Smooth muscle cell (in vitro differentiated cells): ENCODE measurements around the gene COL25A1. TPM values are rescaled to one million over a fixed set of nuclear protein-coding genes. Genes with fewer than 3 reads are reported as not detected.
"Not testable (repeated sequence)": the region's sequence is repeated elsewhere in the genome, so short reads cannot be mapped to it uniquely, and the experiment has no call there.

Experiments
- DNase-seq: peaks from one replicate; lab custom pipeline; 2025; ENCODE audit not compliant: unreplicated experiment; lab: John Stamatoyannopoulos, UW
- H2AFZ ChIP-seq: fragments of 200-600 bp; sonication (generic); 2 replicates; pipeline ENCODE4 v1.6.0; 2016; ENCODE audit warnings: antibody characterized with exemption, low read depth, mild to moderate bottlenecking
- H3F3A ChIP-seq: fragments of 200-600 bp; sonication (generic); 2 replicates; pipeline ENCODE4 v1.6.0; 2017; ENCODE audit warnings: antibody characterized with exemption, low read depth
- H3K27ac ChIP-seq: fragments of 200-600 bp; sonication (generic); 2 replicates; pipeline ENCODE4 v1.5.1; 2016; ENCODE audit warnings: low read depth, mild to moderate bottlenecking
- H3K27me3 ChIP-seq: fragments of 200-600 bp; sonication (generic); 2 replicates; pipeline ENCODE4 v1.6.1; 2016; ENCODE audit warnings: low read depth, mild to moderate bottlenecking
- H3K36me3 ChIP-seq: fragments of 200-600 bp; sonication (generic); 2 replicates; pipeline ENCODE4 v1.5.1; 2016; ENCODE audit warnings: low read depth
- H3K4me1 ChIP-seq: fragments of 200-600 bp; sonication (generic); 2 replicates; pipeline ENCODE4 v1.5.1; 2016; ENCODE audit warnings: low read depth
- H3K4me2 ChIP-seq: fragments of 200-600 bp; sonication (generic); 2 replicates; pipeline ENCODE4 v1.6.0; 2016; ENCODE audit warnings: mild to moderate bottlenecking
- H3K4me3 ChIP-seq: fragments of 200-600 bp; sonication (generic); 2 replicates; pipeline ENCODE4 v1.5.1; 2016; ENCODE audit warnings: mild to moderate bottlenecking
- H3K79me2 ChIP-seq: fragments of 200-600 bp; sonication (generic); 2 replicates; pipeline ENCODE4 v1.6.0; 2016; ENCODE audit warnings: low read depth, mild to moderate bottlenecking
- H3K9ac ChIP-seq: fragments of 200-600 bp; sonication (generic); 2 replicates; pipeline ENCODE4 v1.6.0; 2016; ENCODE audit warnings: low read depth
- H3K9me3 ChIP-seq: fragments of 200-600 bp; sonication (generic); replicated peaks from 2 replicates; pipeline ENCODE4 v1.5.1; 2016; ENCODE audit warnings: low read depth
- H4K20me1 ChIP-seq: fragments of 200-600 bp; sonication (generic); 2 replicates; pipeline ENCODE4 v1.6.0; 2016; ENCODE audit warnings: low read depth
- WGBS: methylation state at CpG from one replicate; pipeline ENCODE4 v1.1.7; 2016; ENCODE audit warnings: low lambda C conversion rate; 5-methylcytosine and 5-hydroxymethylcytosine counted together
- polyA plus RNA-seq: library from polyadenylated mRNA; unstranded; fragments of >200 nt; fragmentation: Nextera tagmentation; extraction: Ambion mirVana; gene quantifications from 2 replicates; pipeline ENCODE4 v1.2.1, GENCODE V29; 2016
- total RNA-seq: library from RNA; depleted of rRNA; stranded (reverse); fragments of >200 nt; gene quantifications from 2 replicates; pipeline ENCODE4 v1.2.3, GENCODE V29; 2014
- TF ChIP-seq, protein P1 (sequence below): fragments of 200-600 bp; sonication (generic); IDR thresholded peaks from 2 replicates; pipeline ENCODE4 v1.5.1; 2017; ENCODE audit warnings: borderline replicate concordance, mild to moderate bottlenecking, antibody characterized with exemption; ENCODE audit not compliant: insufficient read depth, poor library complexity, severe bottlenecking

The COL25A1 gene
- total and polyA plus RNA-seq, 2 experiments from 2014 or later, result 2.9 to 4.7 TPM

DNA sequence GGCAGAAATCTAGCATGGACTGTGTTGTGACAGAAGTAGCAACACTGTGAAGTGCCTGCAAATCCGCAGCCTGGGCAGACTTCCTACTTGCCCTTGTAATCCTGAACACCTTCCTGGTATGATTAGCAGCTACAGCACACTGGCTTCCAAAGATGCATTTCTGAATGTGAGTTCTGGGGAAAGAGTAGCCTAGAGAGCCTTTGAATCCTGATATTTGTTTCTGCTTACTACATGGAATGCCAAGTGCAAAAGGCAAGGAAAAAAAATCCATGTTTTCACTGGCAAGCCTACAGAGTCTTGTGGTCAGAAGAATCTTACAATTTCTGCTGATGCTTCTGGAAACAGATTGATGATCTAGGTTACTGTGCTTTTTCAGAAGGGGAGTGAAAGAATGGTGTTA, 223.7 kb downstream of the COL25A1 start:
- no peak for DNase-seq
- Histone ChIP-seq H3K4me2 (peak overlapping the region; percentile 70), H3K9ac (peak overlapping the region; percentile 45), H3F3A (no peaks in the 10 kb centered on the region), H3K79me2 (no peaks in the 10 kb centered on the region), H3K9me3 (no peaks in the 10 kb centered on the region), H3K4me3 (no peak overlapping the region), H4K20me1 (no peaks in the 10 kb centered on the region), H3K36me3 (no peaks in the 10 kb centered on the region), H3K27me3 (no peaks in the 10 kb centered on the region), H2AFZ (no peak overlapping the region), H3K27ac (peak overlapping the region; percentile 86), H3K4me1 (no peaks in the 10 kb centered on the region)
- TF ChIP-seq, protein P1, sequence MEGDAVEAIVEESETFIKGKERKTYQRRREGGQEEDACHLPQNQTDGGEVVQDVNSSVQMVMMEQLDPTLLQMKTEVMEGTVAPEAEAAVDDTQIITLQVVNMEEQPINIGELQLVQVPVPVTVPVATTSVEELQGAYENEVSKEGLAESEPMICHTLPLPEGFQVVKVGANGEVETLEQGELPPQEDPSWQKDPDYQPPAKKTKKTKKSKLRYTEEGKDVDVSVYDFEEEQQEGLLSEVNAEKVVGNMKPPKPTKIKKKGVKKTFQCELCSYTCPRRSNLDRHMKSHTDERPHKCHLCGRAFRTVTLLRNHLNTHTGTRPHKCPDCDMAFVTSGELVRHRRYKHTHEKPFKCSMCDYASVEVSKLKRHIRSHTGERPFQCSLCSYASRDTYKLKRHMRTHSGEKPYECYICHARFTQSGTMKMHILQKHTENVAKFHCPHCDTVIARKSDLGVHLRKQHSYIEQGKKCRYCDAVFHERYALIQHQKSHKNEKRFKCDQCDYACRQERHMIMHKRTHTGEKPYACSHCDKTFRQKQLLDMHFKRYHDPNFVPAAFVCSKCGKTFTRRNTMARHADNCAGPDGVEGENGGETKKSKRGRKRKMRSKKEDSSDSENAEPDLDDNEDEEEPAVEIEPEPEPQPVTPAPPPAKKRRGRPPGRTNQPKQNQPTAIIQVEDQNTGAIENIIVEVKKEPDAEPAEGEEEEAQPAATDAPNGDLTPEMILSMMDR, result no peak
- WGBS, result 31% methylated on average over 1 of the region's 1 CpG

DNA sequence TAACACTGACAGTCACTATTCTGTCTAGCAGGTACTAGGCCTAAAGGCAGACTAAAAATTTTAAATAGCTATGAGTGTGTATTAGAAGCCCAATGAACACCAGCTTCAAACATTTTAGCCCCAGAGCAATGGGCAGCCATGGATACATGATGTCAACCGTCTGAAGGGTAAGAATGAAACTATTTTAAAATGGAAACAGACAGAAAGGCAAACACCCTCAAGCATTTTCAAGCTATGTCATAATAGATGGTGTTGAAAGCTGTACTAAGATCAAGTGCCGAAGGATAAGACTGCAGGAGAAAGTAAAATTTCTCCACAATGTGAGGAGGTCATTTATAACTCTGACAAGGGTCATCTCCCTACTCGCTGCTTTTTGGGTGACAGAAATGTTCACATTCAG, 225.0 kb downstream of the COL25A1 start:
- no peaks in the 10 kb centered on the region for H3K36me3 ChIP-seq
- H3K4me3 ChIP-seq, result no peak overlapping the region
- WGBS, result 74% methylated on average over 3 of the region's 3 CpGs
- TF ChIP-seq, protein P1, result no peak
- no peak overlapping the region for H3K4me2 ChIP-seq
- no peaks in the 10 kb centered on the region for H3K27me3 ChIP-seq
- H3K4me1 ChIP-seq, result no peaks in the 10 kb centered on the region
- H3F3A ChIP-seq, result no peaks in the 10 kb centered on the region
- peak overlapping the region; percentile 86 for H3K27ac ChIP-seq
- no peaks in the 10 kb centered on the region for H3K79me2 ChIP-seq
- H3K9me3 ChIP-seq, result no peaks in the 10 kb centered on the region
- no peaks in the 10 kb centered on the region for H4K20me1 ChIP-seq
- DNase-seq, result no peak
- H3K9ac ChIP-seq, result no peak overlapping the region
- H2AFZ ChIP-seq, result no peak overlapping the region

DNA sequence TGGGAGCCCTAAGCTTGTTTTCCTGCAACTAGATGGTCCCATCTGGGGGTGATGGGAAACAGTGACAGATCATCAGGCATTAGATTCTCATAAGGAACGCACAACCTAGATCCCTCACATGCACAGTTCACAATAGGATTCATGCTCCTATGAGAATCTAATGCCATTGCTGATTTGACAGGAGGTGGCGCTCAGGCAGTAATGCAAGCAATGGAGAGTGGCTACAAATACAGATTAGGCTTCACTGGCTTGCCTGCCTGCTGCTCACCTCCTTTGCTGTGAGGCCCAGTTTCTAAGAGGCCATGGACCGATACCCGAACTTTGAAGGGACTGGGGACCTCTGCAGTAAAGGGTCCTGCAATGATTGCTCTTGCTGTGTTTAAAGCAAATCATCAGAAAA, 225.7 kb downstream of the COL25A1 start:
- H3K27ac ChIP-seq, H4K20me1 ChIP-seq, H3K9ac ChIP-seq, H2AFZ ChIP-seq, H3K4me3 ChIP-seq, H3K9me3 ChIP-seq, H3K36me3 ChIP-seq, H3K4me1 ChIP-seq, DNase-seq, H3F3A ChIP-seq, H3K79me2 ChIP-seq, H3K27me3 ChIP-seq, H3K4me2 ChIP-seq: not testable (repeated sequence)
- over 99% methylated on average over 4 of the region's 4 CpGs for WGBS

DNA sequence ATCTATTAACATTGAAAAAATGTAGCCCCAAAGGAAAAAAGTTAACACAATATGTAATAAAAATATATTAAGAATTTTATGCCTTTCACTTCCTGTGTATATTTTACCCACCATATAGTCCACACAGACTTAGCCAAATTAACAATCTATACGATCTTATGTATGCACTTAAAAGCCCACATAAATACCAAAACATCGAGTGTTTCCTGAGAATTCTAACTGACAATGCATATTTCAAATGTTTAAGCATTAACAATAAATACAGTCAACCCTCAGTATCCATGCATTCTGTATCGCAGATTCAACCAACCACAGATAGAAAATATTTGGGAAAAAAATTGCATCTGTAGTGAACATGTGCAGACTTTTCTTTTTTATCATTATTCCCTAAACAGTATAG, 226.8 kb downstream of the COL25A1 start:
- no peak overlapping the region for H2AFZ ChIP-seq
- no peak for DNase-seq
- H3K79me2 ChIP-seq, result no peaks in the 10 kb centered on the region
- H3K27me3 ChIP-seq, result no peaks in the 10 kb centered on the region
- H4K20me1 ChIP-seq, result no peaks in the 10 kb centered on the region
- 55% methylated on average over 3 of the region's 3 CpGs for WGBS
- no peak overlapping the region for H3K9ac ChIP-seq
- no peaks in the 10 kb centered on the region for H3K4me1 ChIP-seq
- H3K27ac ChIP-seq, result no peak overlapping the region
- H3F3A ChIP-seq, result no peaks in the 10 kb centered on the region
- TF ChIP-seq, protein P1, result no peak
- no peak overlapping the region for H3K4me3 ChIP-seq
- no peaks in the 10 kb centered on the region for H3K36me3 ChIP-seq
- peak overlapping the region; percentile 34 for H3K4me2 ChIP-seq
- H3K9me3 ChIP-seq, result no peaks in the 10 kb centered on the region
